GM23338 (cell line): Measurements from ENCODE around the gene STX10. TPM values are rescaled to one million over a fixed set of nuclear protein-coding genes. Genes with fewer than 3 reads are reported as not detected.

Experiments
- ATAC-seq: fragments of 200-7000 bp; cut with Tn5 transposase; 3 replicates; pipeline ENCODE4 v1.9.1; 2020
- DNase-seq: peaks from one replicate; pipeline ENCODE4 v3.0.0-alpha.2; 2015; ENCODE audit warnings: low spot score
- H2AFZ ChIP-seq: fragments of 200-600 bp; sonication (generic); 2 replicates; pipeline ENCODE4 v1.8.0; 2016; ENCODE audit warnings: antibody characterized with exemption, mild to moderate bottlenecking, moderate library complexity
- H3F3A ChIP-seq: fragments of 200-600 bp; sonication (generic); replicated peaks from 2 replicates; pipeline ENCODE4 v1.8.0; 2017; ENCODE audit warnings: antibody characterized with exemption, mixed run types, low read depth
- H3K27ac ChIP-seq: fragments of 200-600 bp; sonication (generic); 2 replicates; pipeline ENCODE4 v1.6.1; 2016; ENCODE audit warnings: low read depth
- H3K27me3 ChIP-seq: fragments of 200-600 bp; sonication (generic); 2 replicates; pipeline ENCODE4 v1.8.0; 2016; ENCODE audit warnings: mild to moderate bottlenecking, mixed run types, moderate library complexity; ENCODE audit not compliant: insufficient read depth
- H3K36me3 ChIP-seq: fragments of 200-600 bp; sonication (generic); 2 replicates; pipeline ENCODE4 v1.8.0; 2016; ENCODE audit warnings: mild to moderate bottlenecking; ENCODE audit not compliant: insufficient read depth
- H3K4me1 ChIP-seq: fragments of 200-600 bp; sonication (generic); 2 replicates; pipeline ENCODE4 v1.8.0; 2016; ENCODE audit warnings: mild to moderate bottlenecking, moderate library complexity; ENCODE audit not compliant: insufficient read depth
- H3K4me2 ChIP-seq: fragments of 200-600 bp; sonication (generic); 2 replicates; pipeline ENCODE4 v1.7.1; 2017; ENCODE audit warnings: mixed run types
- H3K4me3 ChIP-seq: fragments of 200-600 bp; sonication (generic); 2 replicates; pipeline ENCODE4 v1.6.1; 2016; ENCODE audit warnings: mixed run types
- H3K79me2 ChIP-seq: fragments of 200-600 bp; sonication (generic); replicated peaks from 2 replicates; pipeline ENCODE4 v1.8.0; 2017; ENCODE audit warnings: mild to moderate bottlenecking; ENCODE audit not compliant: insufficient read depth
- H3K9me2 ChIP-seq: fragments of 200-600 bp; sonication (generic); 2 replicates; pipeline ENCODE4 v1.8.0; 2017; ENCODE audit not compliant: insufficient read depth
- H4K20me1 ChIP-seq: fragments of 200-600 bp; sonication (generic); replicated peaks from 2 replicates; pipeline ENCODE4 v1.8.0; 2017; ENCODE audit warnings: mild to moderate bottlenecking; ENCODE audit not compliant: insufficient read depth
- H3K27ac Mint-ChIP-seq: 2 replicates; pipeline ENCODE4 v1.8.0; 2020; ENCODE audit warnings: inconsistent platforms, mild to moderate bottlenecking, moderate library complexity, mixed read lengths
- H3K27me3 Mint-ChIP-seq: 3 replicates; pipeline ENCODE4 v1.8.0; 2022; ENCODE audit warnings: low read depth, mild to moderate bottlenecking, moderate library complexity, mixed read lengths, inconsistent platforms; ENCODE audit not compliant: insufficient read depth, poor library complexity
- H3K36me3 Mint-ChIP-seq: 3 replicates; pipeline ENCODE4 v1.8.0; 2021; ENCODE audit warnings: low read depth, mild to moderate bottlenecking, inconsistent platforms, moderate library complexity, mixed read lengths
- H3K4me1 Mint-ChIP-seq: 3 replicates; pipeline ENCODE4 v1.8.0; 2020; ENCODE audit warnings: mild to moderate bottlenecking, inconsistent platforms, mixed read lengths
- H3K4me3 Mint-ChIP-seq: 3 replicates; pipeline ENCODE4 v1.8.0; 2021; ENCODE audit warnings: moderate library complexity, mild to moderate bottlenecking, inconsistent platforms, mixed read lengths
- H3K9me3 Mint-ChIP-seq: 3 replicates; pipeline ENCODE4 v1.8.0; 2020; ENCODE audit warnings: moderate library complexity, mild to moderate bottlenecking, inconsistent platforms, mixed read lengths
- CREB1 ChIP-seq: fragments of 250-450 bp; sonication (Bioruptor Pico); IDR thresholded peaks from 2 replicates; pipeline ENCODE4 v1.5.0; 2020; ENCODE audit warnings: low read depth, mild to moderate bottlenecking, moderate library complexity
- EZH2 ChIP-seq: fragments of 200-600 bp; sonication (generic); IDR thresholded peaks from one replicate; pipeline ENCODE4 v1.8.0; 2017; ENCODE audit warnings: antibody characterized with exemption, mild to moderate bottlenecking, low read depth; ENCODE audit not compliant: unreplicated experiment
- STAT1 ChIP-seq: IDR thresholded peaks from one replicate; pipeline ENCODE4 v1.6.1; 2016; ENCODE audit warnings: antibody characterized with exemption; ENCODE audit not compliant: unreplicated experiment
- ZNF114 ChIP-seq: fragments of 250-450 bp; sonication (Bioruptor Pico); IDR thresholded peaks from 2 replicates; pipeline ENCODE4 v1.5.0; 2020; ENCODE audit warnings: mild to moderate bottlenecking, moderate library complexity
- ZNF331 ChIP-seq: fragments of 250-450 bp; sonication (Bioruptor Pico); IDR thresholded peaks from 2 replicates; pipeline ENCODE4 v1.5.0; 2020; ENCODE audit warnings: low read depth, mild to moderate bottlenecking, moderate library complexity
- polyA plus RNA-seq: library from polyadenylated mRNA; unstranded; fragments of >200 nt; fragmentation: Nextera tagmentation; extraction: Ambion mirVana; gene quantifications from 2 replicates; pipeline ENCODE4 v1.2.1, GENCODE V29; 2016
- total RNA-seq: library from RNA; depleted of rRNA; stranded (reverse); fragments of >200 nt; shearing (Covaris generic); gene quantifications from 2 replicates; pipeline ENCODE4 v1.2.3, GENCODE V29; 2014
- TF ChIP-seq, protein P1 (sequence below), 2 experiments: fragments of 200-600 bp in 1 of 2; sonication (generic) in 1 of 2; conservative IDR thresholded peaks; 2 replicates each; pipeline versions ENCODE4 v1.5.1 to v1.6.1; 2016 to 2017; ENCODE audit warnings: antibody characterized with exemption in 2 of 2, low read depth in 2 of 2, mild to moderate bottlenecking in 2 of 2, moderate library complexity in 1 of 2
- TF ChIP-seq, protein P2 (sequence below): fragments of 250-450 bp; sonication (Bioruptor Pico); IDR thresholded peaks from 2 replicates; pipeline ENCODE4 v1.5.0; 2020; ENCODE audit warnings: mild to moderate bottlenecking, moderate library complexity
- TF ChIP-seq, protein P3 (sequence below): IDR thresholded peaks from one replicate; pipeline ENCODE4 v1.6.1; 2018; ENCODE audit warnings: antibody characterized with exemption; ENCODE audit not compliant: unreplicated experiment

The STX10 gene
- total and polyA plus RNA-seq, 2 experiments from 2014 or later: 42.8 to 55.9 TPM

DNA sequence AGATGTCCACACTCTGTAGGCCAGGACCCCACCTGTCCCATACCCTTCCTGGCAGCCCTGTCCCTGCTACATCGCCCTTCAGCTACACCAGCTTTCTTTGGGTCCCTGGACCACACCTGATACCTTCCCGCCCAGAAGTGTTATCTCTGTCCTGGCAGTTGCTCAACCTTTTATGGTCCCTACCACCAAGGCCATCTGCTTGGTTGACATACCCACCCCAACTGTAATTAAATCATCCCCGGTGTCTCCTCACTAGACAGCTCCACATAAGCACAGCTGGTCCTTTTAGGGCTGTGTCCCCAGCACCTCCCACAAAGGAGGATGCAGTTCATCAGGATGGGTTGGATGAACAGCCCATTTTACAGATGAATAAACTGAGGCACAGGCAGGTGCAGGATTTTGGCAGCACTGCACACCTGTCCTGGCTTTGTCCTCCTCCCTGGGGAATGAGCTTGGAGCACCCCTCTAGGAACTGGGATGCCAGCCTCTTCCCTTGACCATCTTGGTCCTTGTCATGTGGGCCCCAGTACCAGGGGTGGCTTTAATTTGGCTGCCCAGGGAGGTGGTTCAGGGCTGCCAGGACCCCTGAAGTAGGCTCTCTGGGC is 19.2 kb downstream of the STX10 start (continued):
- TF ChIP-seq, protein P1, sequence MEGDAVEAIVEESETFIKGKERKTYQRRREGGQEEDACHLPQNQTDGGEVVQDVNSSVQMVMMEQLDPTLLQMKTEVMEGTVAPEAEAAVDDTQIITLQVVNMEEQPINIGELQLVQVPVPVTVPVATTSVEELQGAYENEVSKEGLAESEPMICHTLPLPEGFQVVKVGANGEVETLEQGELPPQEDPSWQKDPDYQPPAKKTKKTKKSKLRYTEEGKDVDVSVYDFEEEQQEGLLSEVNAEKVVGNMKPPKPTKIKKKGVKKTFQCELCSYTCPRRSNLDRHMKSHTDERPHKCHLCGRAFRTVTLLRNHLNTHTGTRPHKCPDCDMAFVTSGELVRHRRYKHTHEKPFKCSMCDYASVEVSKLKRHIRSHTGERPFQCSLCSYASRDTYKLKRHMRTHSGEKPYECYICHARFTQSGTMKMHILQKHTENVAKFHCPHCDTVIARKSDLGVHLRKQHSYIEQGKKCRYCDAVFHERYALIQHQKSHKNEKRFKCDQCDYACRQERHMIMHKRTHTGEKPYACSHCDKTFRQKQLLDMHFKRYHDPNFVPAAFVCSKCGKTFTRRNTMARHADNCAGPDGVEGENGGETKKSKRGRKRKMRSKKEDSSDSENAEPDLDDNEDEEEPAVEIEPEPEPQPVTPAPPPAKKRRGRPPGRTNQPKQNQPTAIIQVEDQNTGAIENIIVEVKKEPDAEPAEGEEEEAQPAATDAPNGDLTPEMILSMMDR (conservative IDR thresholded peaks at IDR 0.05; ENCODE audit: low read depth in 2 of 2): no peak
- TF ChIP-seq CREB1: no peak

DNA sequence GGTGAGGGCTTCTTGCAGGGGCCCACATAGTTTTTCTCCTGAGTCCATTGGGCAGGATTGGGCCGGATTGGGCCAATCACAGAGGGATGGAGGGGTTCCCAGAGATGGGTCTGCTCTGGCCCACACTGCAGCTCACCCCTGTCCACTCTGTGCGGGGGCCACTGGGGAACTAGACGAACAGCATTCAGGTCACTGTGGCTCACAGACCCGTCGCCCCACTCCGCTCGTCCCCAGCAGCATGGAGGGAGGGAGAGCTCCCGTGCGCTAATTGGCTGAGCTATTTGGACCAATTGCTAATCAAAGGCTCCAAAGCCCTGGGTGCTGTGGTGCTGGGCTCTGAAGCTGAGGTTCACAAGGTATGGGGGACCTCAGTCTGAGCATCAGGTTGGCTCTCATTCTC is 20.8 kb downstream of the STX10 start:
- Histone ChIP-seq H2AFZ (no peak overlapping the region), H3K4me3 (no peak overlapping the region), H3K9me2 (no peaks in the 10 kb centered on the region), H3K4me1 (no peaks in the 10 kb centered on the region), H3K36me3 (no peaks in the 10 kb centered on the region), H3K4me2 (no peak overlapping the region), H3K79me2 (peaks cover 100% of the 10 kb centered on the region), H3K27me3 (no peaks in the 10 kb centered on the region), H3F3A (no peaks in the 10 kb centered on the region), H4K20me1 (peaks cover 92% of the 10 kb centered on the region), H3K27ac (no peak overlapping the region)
- Mint-ChIP-seq H3K4me3 (no peak overlapping the region), H3K9me3 (no peaks in the 10 kb centered on the region), H3K4me1 (peaks cover 5% of the 10 kb centered on the region; the same call in 2 of the 3 replicates), H3K27me3 (peaks cover 14% of the 10 kb centered on the region), H3K36me3 (peaks cover 29% of the 10 kb centered on the region), H3K27ac (no peak overlapping the region)
- TF ChIP-seq STAT1 (no peak), CREB1 (no peak)
- ATAC-seq: no peak
- DNase-seq: no peak

DNA sequence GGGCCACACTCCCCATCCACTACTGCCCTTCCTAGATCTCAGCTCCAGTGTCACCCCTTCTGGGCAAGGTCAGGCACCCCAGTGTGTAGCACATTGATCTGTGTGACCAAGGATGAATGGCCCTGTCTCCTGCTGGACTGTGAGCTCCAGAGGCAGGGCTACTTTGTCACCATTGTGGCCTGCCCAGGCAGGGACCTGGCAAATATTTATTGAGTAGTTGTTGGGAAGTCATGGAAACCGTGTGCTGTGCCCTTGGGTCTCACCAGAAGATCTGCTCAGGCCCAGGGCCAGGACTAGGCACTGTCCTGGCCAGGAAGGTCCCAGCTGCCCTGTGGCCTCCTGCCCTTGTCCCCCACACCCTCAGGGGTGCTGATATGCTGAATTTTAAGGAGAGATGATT is 21.6 kb downstream of the STX10 start:
- no peak overlapping the region for H3K4me3 ChIP-seq
- H4K20me1 ChIP-seq: peaks cover 93% of the 10 kb centered on the region
- no peaks in the 10 kb centered on the region for H3K4me1 ChIP-seq
- H3K27me3 ChIP-seq: no peaks in the 10 kb centered on the region
- H3K27ac ChIP-seq: no peak overlapping the region
- no peak overlapping the region for H3K27ac Mint-ChIP-seq
- peaks cover 5% of the 10 kb centered on the region; the same call in 2 of the 3 replicates for H3K4me1 Mint-ChIP-seq
- no peak overlapping the region for H2AFZ ChIP-seq
- H3K4me2 ChIP-seq: no peak overlapping the region
- no peaks in the 10 kb centered on the region for H3F3A ChIP-seq
- no peak overlapping the region for H3K4me3 Mint-ChIP-seq
- peaks cover 31% of the 10 kb centered on the region for H3K36me3 Mint-ChIP-seq
- no peak for ATAC-seq
- H3K9me3 Mint-ChIP-seq: no peaks in the 10 kb centered on the region
- no peaks in the 10 kb centered on the region for H3K9me2 ChIP-seq
- H3K36me3 ChIP-seq: no peaks in the 10 kb centered on the region
- peaks cover 9% of the 10 kb centered on the region for H3K27me3 Mint-ChIP-seq
- peaks cover 100% of the 10 kb centered on the region for H3K79me2 ChIP-seq
- DNase-seq: no peak
- TF ChIP-seq STAT1: no peak
- TF ChIP-seq, protein P2, sequence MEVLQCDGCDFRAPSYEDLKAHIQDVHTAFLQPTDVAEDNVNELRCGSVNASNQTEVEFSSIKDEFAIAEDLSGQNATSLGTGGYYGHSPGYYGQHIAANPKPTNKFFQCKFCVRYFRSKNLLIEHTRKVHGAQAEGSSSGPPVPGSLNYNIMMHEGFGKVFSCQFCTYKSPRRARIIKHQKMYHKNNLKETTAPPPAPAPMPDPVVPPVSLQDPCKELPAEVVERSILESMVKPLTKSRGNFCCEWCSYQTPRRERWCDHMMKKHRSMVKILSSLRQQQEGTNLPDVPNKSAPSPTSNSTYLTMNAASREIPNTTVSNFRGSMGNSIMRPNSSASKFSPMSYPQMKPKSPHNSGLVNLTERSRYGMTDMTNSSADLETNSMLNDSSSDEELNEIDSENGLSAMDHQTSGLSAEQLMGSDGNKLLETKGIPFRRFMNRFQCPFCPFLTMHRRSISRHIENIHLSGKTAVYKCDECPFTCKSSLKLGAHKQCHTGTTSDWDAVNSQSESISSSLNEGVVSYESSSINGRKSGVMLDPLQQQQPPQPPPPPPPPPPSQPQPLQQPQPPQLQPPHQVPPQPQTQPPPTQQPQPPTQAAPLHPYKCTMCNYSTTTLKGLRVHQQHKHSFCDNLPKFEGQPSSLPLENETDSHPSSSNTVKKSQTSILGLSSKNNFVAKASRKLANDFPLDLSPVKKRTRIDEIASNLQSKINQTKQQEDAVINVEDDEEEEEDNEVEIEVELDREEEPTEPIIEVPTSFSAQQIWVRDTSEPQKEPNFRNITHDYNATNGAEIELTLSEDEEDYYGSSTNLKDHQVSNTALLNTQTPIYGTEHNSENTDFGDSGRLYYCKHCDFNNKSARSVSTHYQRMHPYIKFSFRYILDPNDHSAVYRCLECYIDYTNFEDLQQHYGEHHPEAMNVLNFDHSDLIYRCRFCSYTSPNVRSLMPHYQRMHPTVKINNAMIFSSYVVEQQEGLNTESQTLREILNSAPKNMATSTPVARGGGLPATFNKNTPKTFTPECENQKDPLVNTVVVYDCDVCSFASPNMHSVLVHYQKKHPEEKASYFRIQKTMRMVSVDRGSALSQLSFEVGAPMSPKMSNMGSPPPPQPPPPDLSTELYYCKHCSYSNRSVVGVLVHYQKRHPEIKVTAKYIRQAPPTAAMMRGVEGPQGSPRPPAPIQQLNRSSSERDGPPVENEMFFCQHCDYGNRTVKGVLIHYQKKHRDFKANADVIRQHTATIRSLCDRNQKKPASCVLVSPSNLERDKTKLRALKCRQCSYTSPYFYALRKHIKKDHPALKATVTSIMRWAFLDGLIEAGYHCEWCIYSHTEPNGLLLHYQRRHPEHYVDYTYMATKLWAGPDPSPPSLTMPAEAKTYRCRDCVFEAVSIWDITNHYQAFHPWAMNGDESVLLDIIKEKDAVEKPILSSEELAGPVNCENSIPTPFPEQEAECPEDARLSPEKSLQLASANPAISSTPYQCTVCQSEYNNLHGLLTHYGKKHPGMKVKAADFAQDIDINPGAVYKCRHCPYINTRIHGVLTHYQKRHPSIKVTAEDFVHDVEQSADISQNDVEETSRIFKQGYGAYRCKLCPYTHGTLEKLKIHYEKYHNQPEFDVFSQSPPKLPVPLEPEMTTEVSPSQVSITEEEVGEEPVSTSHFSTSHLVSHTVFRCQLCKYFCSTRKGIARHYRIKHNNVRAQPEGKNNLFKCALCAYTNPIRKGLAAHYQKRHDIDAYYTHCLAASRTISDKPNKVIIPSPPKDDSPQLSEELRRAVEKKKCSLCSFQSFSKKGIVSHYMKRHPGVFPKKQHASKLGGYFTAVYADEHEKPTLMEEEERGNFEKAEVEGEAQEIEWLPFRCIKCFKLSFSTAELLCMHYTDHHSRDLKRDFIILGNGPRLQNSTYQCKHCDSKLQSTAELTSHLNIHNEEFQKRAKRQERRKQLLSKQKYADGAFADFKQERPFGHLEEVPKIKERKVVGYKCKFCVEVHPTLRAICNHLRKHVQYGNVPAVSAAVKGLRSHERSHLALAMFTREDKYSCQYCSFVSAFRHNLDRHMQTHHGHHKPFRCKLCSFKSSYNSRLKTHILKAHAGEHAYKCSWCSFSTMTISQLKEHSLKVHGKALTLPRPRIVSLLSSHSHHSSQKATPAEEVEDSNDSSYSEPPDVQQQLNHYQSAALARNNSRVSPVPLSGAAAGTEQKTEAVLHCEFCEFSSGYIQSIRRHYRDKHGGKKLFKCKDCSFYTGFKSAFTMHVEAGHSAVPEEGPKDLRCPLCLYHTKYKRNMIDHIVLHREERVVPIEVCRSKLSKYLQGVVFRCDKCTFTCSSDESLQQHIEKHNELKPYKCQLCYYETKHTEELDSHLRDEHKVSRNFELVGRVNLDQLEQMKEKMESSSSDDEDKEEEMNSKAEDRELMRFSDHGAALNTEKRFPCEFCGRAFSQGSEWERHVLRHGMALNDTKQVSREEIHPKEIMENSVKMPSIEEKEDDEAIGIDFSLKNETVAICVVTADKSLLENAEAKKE (CRISPR knock-in tag): no peak
- no peak for TF ChIP-seq ZNF114 (CRISPR knock-in tag)
- TF ChIP-seq EZH2: no peak
- no peak for TF ChIP-seq ZNF331
- TF ChIP-seq, protein P3, sequence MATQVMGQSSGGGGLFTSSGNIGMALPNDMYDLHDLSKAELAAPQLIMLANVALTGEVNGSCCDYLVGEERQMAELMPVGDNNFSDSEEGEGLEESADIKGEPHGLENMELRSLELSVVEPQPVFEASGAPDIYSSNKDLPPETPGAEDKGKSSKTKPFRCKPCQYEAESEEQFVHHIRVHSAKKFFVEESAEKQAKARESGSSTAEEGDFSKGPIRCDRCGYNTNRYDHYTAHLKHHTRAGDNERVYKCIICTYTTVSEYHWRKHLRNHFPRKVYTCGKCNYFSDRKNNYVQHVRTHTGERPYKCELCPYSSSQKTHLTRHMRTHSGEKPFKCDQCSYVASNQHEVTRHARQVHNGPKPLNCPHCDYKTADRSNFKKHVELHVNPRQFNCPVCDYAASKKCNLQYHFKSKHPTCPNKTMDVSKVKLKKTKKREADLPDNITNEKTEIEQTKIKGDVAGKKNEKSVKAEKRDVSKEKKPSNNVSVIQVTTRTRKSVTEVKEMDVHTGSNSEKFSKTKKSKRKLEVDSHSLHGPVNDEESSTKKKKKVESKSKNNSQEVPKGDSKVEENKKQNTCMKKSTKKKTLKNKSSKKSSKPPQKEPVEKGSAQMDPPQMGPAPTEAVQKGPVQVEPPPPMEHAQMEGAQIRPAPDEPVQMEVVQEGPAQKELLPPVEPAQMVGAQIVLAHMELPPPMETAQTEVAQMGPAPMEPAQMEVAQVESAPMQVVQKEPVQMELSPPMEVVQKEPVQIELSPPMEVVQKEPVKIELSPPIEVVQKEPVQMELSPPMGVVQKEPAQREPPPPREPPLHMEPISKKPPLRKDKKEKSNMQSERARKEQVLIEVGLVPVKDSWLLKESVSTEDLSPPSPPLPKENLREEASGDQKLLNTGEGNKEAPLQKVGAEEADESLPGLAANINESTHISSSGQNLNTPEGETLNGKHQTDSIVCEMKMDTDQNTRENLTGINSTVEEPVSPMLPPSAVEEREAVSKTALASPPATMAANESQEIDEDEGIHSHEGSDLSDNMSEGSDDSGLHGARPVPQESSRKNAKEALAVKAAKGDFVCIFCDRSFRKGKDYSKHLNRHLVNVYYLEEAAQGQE: no peak
